Ishikawa (cell line): ENCODE measurements around the gene VTI1A.

Experiments
- CEBPB ChIP-seq: IDR thresholded peaks from 2 replicates; pipeline ENCODE4 v1.6.1; 2012
- EP300 ChIP-seq: IDR thresholded peaks from 2 replicates; pipeline ENCODE4 v1.6.1; 2012; ENCODE audit warnings: borderline replicate concordance
- FOXM1 ChIP-seq: IDR thresholded peaks from 2 replicates; pipeline ENCODE4 v1.6.1; 2012; ENCODE audit warnings: low read depth, borderline replicate concordance
- NFIC ChIP-seq: IDR thresholded peaks from 2 replicates; pipeline ENCODE4 v1.6.1; 2012
- RAD21 ChIP-seq: IDR thresholded peaks from 2 replicates; pipeline ENCODE4 v1.6.1; 2012; ENCODE audit warnings: low read depth
- REST ChIP-seq: IDR thresholded peaks from 2 replicates; pipeline ENCODE4 v1.6.1; 2012; ENCODE audit warnings: low read depth, mild to moderate bottlenecking
- TAF1 ChIP-seq: IDR thresholded peaks from 2 replicates; pipeline ENCODE4 v1.6.1; 2012; ENCODE audit warnings: low read depth, mild to moderate bottlenecking
- TCF12 ChIP-seq: IDR thresholded peaks from 2 replicates; pipeline ENCODE4 v1.6.1; 2012; ENCODE audit warnings: low read depth
- TEAD4 ChIP-seq: IDR thresholded peaks from 2 replicates; pipeline ENCODE4 v1.6.1; 2012
- YY1 ChIP-seq: IDR thresholded peaks from 2 replicates; pipeline ENCODE4 v1.6.1; 2012; ENCODE audit warnings: low read depth
- TF ChIP-seq, protein P1 (sequence below): IDR thresholded peaks from 2 replicates; pipeline ENCODE4 v1.6.1; 2012
- TF ChIP-seq, protein P2 (sequence below): IDR thresholded peaks from 2 replicates; pipeline ENCODE4 v1.6.1; 2012

DNA sequence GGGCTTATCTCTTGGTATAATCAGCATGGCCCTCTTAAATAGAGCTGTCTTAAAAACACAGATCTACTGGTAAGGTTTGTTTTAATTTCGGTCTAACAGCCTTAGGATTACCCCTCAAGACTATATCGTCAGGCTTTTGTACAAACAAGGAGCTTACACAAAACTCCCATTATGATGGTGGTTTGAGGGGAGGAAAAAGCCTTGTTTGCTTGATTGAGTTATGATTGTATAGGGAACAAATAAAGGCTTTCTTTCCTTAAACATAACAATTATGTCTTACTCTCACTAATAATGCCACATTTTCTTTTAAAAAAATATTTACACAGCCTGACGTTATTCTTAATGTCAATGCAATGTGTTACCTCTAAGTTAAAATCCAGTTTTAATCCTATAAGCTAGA is 314.2 kb downstream of the VTI1A start:
- TF ChIP-seq TAF1 (no peak), FOXM1 (no peak), EP300 (no peak), REST (no peak), RAD21 (no peak), TEAD4 (no peak), YY1 (no peak), TCF12 (no peak), CEBPB (no peak), NFIC (no peak)
- TF ChIP-seq, protein P1, sequence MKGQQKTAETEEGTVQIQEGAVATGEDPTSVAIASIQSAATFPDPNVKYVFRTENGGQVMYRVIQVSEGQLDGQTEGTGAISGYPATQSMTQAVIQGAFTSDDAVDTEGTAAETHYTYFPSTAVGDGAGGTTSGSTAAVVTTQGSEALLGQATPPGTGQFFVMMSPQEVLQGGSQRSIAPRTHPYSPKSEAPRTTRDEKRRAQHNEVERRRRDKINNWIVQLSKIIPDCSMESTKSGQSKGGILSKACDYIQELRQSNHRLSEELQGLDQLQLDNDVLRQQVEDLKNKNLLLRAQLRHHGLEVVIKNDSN, result no peak
- TF ChIP-seq, protein P2, sequence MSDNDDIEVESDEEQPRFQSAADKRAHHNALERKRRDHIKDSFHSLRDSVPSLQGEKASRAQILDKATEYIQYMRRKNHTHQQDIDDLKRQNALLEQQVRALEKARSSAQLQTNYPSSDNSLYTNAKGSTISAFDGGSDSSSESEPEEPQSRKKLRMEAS, result no peak
